Smooth muscle cell (in vitro differentiated cells): ENCODE data around the gene RHOBTB1. TPM values are rescaled to one million over a fixed set of nuclear protein-coding genes. Genes with fewer than 3 reads are reported as not detected.

ENCODE experiments used
- DNase-seq: peaks from one replicate; lab custom pipeline; 2025; ENCODE audit not compliant: unreplicated experiment; lab: John Stamatoyannopoulos, UW
- H2AFZ ChIP-seq: fragments of 200-600 bp; sonication (generic); 2 replicates; pipeline ENCODE4 v1.6.0; 2016; ENCODE audit warnings: antibody characterized with exemption, low read depth, mild to moderate bottlenecking
- H3F3A ChIP-seq: fragments of 200-600 bp; sonication (generic); 2 replicates; pipeline ENCODE4 v1.6.0; 2017; ENCODE audit warnings: antibody characterized with exemption, low read depth
- H3K27ac ChIP-seq: fragments of 200-600 bp; sonication (generic); 2 replicates; pipeline ENCODE4 v1.5.1; 2016; ENCODE audit warnings: low read depth, mild to moderate bottlenecking
- H3K27me3 ChIP-seq: fragments of 200-600 bp; sonication (generic); 2 replicates; pipeline ENCODE4 v1.6.1; 2016; ENCODE audit warnings: low read depth, mild to moderate bottlenecking
- H3K36me3 ChIP-seq: fragments of 200-600 bp; sonication (generic); 2 replicates; pipeline ENCODE4 v1.5.1; 2016; ENCODE audit warnings: low read depth
- H3K4me1 ChIP-seq: fragments of 200-600 bp; sonication (generic); 2 replicates; pipeline ENCODE4 v1.5.1; 2016; ENCODE audit warnings: low read depth
- H3K4me2 ChIP-seq: fragments of 200-600 bp; sonication (generic); 2 replicates; pipeline ENCODE4 v1.6.0; 2016; ENCODE audit warnings: mild to moderate bottlenecking
- H3K4me3 ChIP-seq: fragments of 200-600 bp; sonication (generic); 2 replicates; pipeline ENCODE4 v1.5.1; 2016; ENCODE audit warnings: mild to moderate bottlenecking
- H3K79me2 ChIP-seq: fragments of 200-600 bp; sonication (generic); 2 replicates; pipeline ENCODE4 v1.6.0; 2016; ENCODE audit warnings: low read depth, mild to moderate bottlenecking
- H3K9ac ChIP-seq: fragments of 200-600 bp; sonication (generic); 2 replicates; pipeline ENCODE4 v1.6.0; 2016; ENCODE audit warnings: low read depth
- H3K9me3 ChIP-seq: fragments of 200-600 bp; sonication (generic); replicated peaks from 2 replicates; pipeline ENCODE4 v1.5.1; 2016; ENCODE audit warnings: low read depth
- H4K20me1 ChIP-seq: fragments of 200-600 bp; sonication (generic); 2 replicates; pipeline ENCODE4 v1.6.0; 2016; ENCODE audit warnings: low read depth
- CTCF ChIP-seq: fragments of 200-600 bp; sonication (generic); IDR thresholded peaks from 2 replicates; pipeline ENCODE4 v1.5.1; 2017; ENCODE audit warnings: borderline replicate concordance, mild to moderate bottlenecking, antibody characterized with exemption; ENCODE audit not compliant: insufficient read depth, poor library complexity, severe bottlenecking
- WGBS: methylation state at CpG from one replicate; pipeline ENCODE4 v1.1.7; 2016; ENCODE audit warnings: low lambda C conversion rate; 5-methylcytosine and 5-hydroxymethylcytosine counted together
- polyA plus RNA-seq: library from polyadenylated mRNA; unstranded; fragments of >200 nt; fragmentation: Nextera tagmentation; extraction: Ambion mirVana; gene quantifications from 2 replicates; pipeline ENCODE4 v1.2.1, GENCODE V29; 2016
- total RNA-seq: library from RNA; depleted of rRNA; stranded (reverse); fragments of >200 nt; gene quantifications from 2 replicates; pipeline ENCODE4 v1.2.3, GENCODE V29; 2014

Gene RHOBTB1
- total and polyA plus RNA-seq, 2 experiments from 2014 or later: 33.7 to 49.1 TPM

GRCh38 chr10:60942788-60943315 is 1.1 kb downstream of the RHOBTB1 start:
- no peaks in the 10 kb centered on the region for H3K36me3 ChIP-seq
- H3K27ac ChIP-seq: peak overlapping the region; percentile 99
- peaks cover 6% of the 10 kb centered on the region for H3F3A ChIP-seq
- no peak for TF ChIP-seq CTCF
- DNase-seq: peak; percentile 14
- peak overlapping the region; percentile 97 for H3K4me2 ChIP-seq
- H4K20me1 ChIP-seq: no peaks in the 10 kb centered on the region
- H3K27me3 ChIP-seq: no peaks in the 10 kb centered on the region
- H3K9ac ChIP-seq: peak overlapping the region; percentile 99
- H3K4me3 ChIP-seq: peak overlapping the region; percentile 91
- H3K9me3 ChIP-seq: no peaks in the 10 kb centered on the region
- H2AFZ ChIP-seq: no peak overlapping the region
- peaks cover 55% of the 10 kb centered on the region for H3K79me2 ChIP-seq
- 31% methylated on average over 13 of the region's 13 CpGs for WGBS
- H3K4me1 ChIP-seq: peaks cover 12% of the 10 kb centered on the region

DNA sequence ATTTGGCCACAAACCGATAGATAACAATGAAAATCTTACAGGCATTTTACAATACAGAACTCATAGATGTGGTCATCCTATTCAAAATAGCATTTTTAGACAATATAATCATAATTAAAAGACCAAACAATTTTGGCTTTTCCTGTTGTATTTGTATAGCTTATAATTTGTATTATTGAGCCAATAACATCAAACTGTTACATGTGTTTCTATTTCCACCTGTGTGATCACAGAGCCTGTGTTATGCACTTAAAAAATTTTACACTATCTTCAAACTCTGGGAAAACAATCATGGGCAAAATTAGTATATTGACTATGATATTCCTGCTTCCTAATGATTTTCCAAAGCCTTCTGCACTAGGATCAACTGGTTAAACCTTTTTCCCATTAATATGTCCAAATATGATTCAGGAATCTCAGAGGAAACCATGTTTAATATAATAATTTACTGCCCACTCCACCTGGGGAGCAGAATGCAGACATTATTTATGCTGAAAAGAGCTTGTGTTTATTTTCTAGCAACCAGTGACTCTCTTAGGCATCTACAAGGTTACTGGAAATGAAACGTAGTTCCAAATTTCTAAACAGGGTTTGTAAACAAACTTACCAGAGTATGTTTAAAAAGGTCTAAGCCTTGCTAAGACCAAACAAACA is 1.7 kb downstream of the RHOBTB1 start:
- no peaks in the 10 kb centered on the region for H3K9me3 ChIP-seq
- peak overlapping the region; percentile 99 for H3K27ac ChIP-seq
- H3F3A ChIP-seq: peaks cover 6% of the 10 kb centered on the region
- H3K27me3 ChIP-seq: no peaks in the 10 kb centered on the region
- TF ChIP-seq CTCF: no peak
- H2AFZ ChIP-seq: peak overlapping the region; percentile 54
- peaks cover 12% of the 10 kb centered on the region for H3K4me1 ChIP-seq
- H4K20me1 ChIP-seq: no peaks in the 10 kb centered on the region
- peak overlapping the region; percentile 99 for H3K9ac ChIP-seq
- H3K4me3 ChIP-seq: peak overlapping the region; percentile 91
- DNase-seq: no peak
- 55% methylated on average over 2 of the region's 2 CpGs for WGBS
- H3K79me2 ChIP-seq: peaks cover 61% of the 10 kb centered on the region
- H3K4me2 ChIP-seq: peak overlapping the region; percentile 97
- no peaks in the 10 kb centered on the region for H3K36me3 ChIP-seq

DNA sequence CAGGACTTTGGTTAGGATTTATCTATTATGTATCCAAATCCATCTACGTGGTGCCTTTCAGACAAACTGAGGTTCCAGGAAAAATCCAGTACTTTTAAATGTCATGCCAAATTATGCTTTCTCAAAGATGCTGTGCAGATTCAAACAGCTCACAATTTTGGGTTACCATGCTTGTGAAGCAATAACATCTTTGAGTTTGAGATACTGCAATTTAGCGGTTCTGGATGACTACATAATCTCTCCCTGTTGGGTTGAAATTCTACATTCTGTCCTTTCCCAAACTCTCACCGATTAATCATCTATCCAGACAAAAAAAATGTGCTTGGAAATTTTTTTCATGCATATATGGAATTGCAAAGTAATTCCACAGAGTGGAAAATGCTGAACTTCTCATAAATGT is 3.5 kb downstream of the RHOBTB1 start:
- H3K36me3 ChIP-seq: no peaks in the 10 kb centered on the region
- DNase-seq: no peak
- H3K9ac ChIP-seq: no peak overlapping the region
- peaks cover 6% of the 10 kb centered on the region for H3F3A ChIP-seq
- H3K4me1 ChIP-seq: peaks cover 12% of the 10 kb centered on the region
- H2AFZ ChIP-seq: no peak overlapping the region
- H3K4me2 ChIP-seq: peak overlapping the region; percentile 18
- H3K4me3 ChIP-seq: no peak overlapping the region
- WGBS: 67% methylated on average over 3 of the region's 3 CpGs
- peaks cover 78% of the 10 kb centered on the region for H3K79me2 ChIP-seq
- no peaks in the 10 kb centered on the region for H3K27me3 ChIP-seq
- TF ChIP-seq CTCF: no peak
- no peaks in the 10 kb centered on the region for H4K20me1 ChIP-seq
- peak overlapping the region; percentile 99 for H3K27ac ChIP-seq
- no peaks in the 10 kb centered on the region for H3K9me3 ChIP-seq
